Mucosa of descending colon (tissue), 3 donors: ENCODE data around the gene JMJD8. TPM values are rescaled to one million over a fixed set of nuclear protein-coding genes. Genes with fewer than 3 reads are reported as not detected.

ENCODE experiments used
- ATAC-seq: fragments of 200-7000 bp; cut with Tn5 transposase; one replicate; pipeline ENCODE4 v1.9.1; 2020; ENCODE audit warnings: mild to moderate bottlenecking, moderate library complexity
- DNase-seq, 3 donors: peaks; one replicate each; pipeline ENCODE4 v3.0.0-alpha.2; 2020
- H3K36me3 ChIP-seq: fragments of 200-600 bp; one replicate; pipeline ENCODE4 v1.8.0; 2021; ENCODE audit warnings: low read depth, mild to moderate bottlenecking
- H3K4me1 ChIP-seq: fragments of 200-600 bp; one replicate; pipeline ENCODE4 v1.8.0; 2021; ENCODE audit warnings: low read depth, mild to moderate bottlenecking
- H3K4me3 ChIP-seq: fragments of 200-600 bp; one replicate; pipeline ENCODE4 v1.8.0; 2021; ENCODE audit warnings: mild to moderate bottlenecking
- H3K9me3 ChIP-seq: fragments of 200-600 bp; one replicate; pipeline ENCODE4 v1.8.0; 2021; ENCODE audit warnings: mild to moderate bottlenecking
- intact Hi-C, 2 donors: fragments of 100-400 bp; cut with DNase I in 1 of 2; cut with micrococcal nuclease in 1 of 2; formaldehyde crosslinking; loops; one replicate each; pipeline versions ENCODE4 v1.11.0 to v1.11.1; 2022; cut with DNase I, micrococcal nuclease
- total RNA-seq, 3 donors: library from RNA; stranded (reverse); fragmentation: NEBNext Ultra II Directional in 2 of 3; extraction: Animal tissue kit (Norgen Biotek cat#: 25700) in 2 of 3; gene quantifications; one replicate each; pipeline versions ENCODE4 v1.2.1 to v1.2.4, GENCODE V29; 2021 to 2023
- TF ChIP-seq, protein P1 (sequence below): fragments of 200-600 bp; IDR thresholded peaks from one replicate; pipeline ENCODE4 v1.8.0; 2022; ENCODE audit warnings: antibody characterized with exemption, mild to moderate bottlenecking
- donor health status: DM: no; HTN: no; CAD: no; lungs with moderate emphysema.
- donor health status: DM: no; HTN: no; CAD: no.
- donor health status: DM: no; HTN: yes; CAD: no.

JMJD8 gene
- total RNA-seq, 3 donors from 2014 or later, result 39.5 to 60.5 (median 46.9) TPM

DNA sequence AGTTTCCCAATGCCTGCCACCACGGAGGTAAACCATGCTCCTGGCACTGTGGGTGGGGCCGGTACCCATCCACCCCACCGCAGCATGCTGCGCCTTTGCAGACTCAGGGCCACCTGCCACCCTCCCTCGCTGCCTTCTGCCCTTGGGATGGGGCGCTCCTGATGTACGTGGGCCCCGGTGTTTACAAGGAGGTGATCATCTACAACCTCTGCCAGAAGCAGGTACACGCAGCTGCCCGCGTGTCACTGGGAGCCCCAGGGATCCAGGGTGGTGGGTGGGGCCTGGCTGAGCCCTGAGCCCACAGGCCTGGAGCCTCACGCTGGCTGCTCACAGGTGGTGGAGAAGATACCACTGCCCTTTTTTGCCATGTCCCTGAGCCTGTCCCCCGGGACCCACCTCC lies 17.6 kb downstream of the JMJD8 start:
- H3K36me3 ChIP-seq, result peaks cover 7% of the 10 kb centered on the region
- peaks cover 8% of the 10 kb centered on the region for H3K4me1 ChIP-seq
- no peak for ATAC-seq
- peak in 1 of 3 donors; percentile 33 for DNase-seq
- intact Hi-C loops, result loop anchor here (10.0 kb wide), 1 partner anchor 92 kb away; no protein-coding TSS in a partner anchor
- no peak overlapping the region for H3K4me3 ChIP-seq
- TF ChIP-seq, protein P1, sequence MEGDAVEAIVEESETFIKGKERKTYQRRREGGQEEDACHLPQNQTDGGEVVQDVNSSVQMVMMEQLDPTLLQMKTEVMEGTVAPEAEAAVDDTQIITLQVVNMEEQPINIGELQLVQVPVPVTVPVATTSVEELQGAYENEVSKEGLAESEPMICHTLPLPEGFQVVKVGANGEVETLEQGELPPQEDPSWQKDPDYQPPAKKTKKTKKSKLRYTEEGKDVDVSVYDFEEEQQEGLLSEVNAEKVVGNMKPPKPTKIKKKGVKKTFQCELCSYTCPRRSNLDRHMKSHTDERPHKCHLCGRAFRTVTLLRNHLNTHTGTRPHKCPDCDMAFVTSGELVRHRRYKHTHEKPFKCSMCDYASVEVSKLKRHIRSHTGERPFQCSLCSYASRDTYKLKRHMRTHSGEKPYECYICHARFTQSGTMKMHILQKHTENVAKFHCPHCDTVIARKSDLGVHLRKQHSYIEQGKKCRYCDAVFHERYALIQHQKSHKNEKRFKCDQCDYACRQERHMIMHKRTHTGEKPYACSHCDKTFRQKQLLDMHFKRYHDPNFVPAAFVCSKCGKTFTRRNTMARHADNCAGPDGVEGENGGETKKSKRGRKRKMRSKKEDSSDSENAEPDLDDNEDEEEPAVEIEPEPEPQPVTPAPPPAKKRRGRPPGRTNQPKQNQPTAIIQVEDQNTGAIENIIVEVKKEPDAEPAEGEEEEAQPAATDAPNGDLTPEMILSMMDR, result no peak
- H3K9me3 ChIP-seq, result no peaks in the 10 kb centered on the region

DNA sequence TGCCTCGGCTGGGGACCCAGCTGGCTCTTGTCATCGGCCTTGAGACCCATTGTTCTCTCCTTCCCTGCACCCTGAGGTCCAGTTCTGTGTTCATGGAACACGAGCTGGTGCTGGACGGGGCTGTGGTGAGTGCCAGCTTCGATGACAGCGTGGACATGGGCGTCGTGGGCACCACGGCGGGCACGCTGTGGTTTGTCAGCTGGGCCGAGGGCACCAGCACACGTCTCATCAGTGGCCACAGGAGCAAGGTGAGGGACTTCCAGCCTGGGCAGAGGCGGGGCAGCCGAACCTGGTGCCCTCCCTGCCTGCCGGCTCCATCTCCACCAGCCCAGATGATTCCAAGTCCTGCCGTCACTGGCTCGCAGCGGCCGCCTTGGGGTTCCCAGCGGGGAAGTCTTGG lies 21.5 kb downstream of the JMJD8 start:
- H3K4me1 ChIP-seq, result peaks cover 12% of the 10 kb centered on the region

GRCh38 chr16:662095-662494 lies 22.0 kb downstream of the JMJD8 start:
- intact Hi-C loops, result loop anchor here (10.0 kb wide), 1 partner anchor 87 kb away; no protein-coding TSS in a partner anchor
- Histone ChIP-seq H3K4me1 (peaks cover 12% of the 10 kb centered on the region), H3K9me3 (no peaks in the 10 kb centered on the region), H3K36me3 (no peaks in the 10 kb centered on the region), H3K4me3 (no peak overlapping the region)
- no peak for ATAC-seq
- TF ChIP-seq, protein P1, result no peak
- peak in 1 of 3 donors; percentile 35 for DNase-seq

More for the DNA sequence above, 21.5 kb downstream of the JMJD8 start:
- no peak for ATAC-seq
- TF ChIP-seq, protein P1, result no peak
- no peak overlapping the region for H3K4me3 ChIP-seq
- intact Hi-C loops, result loop anchor here (10.0 kb wide), 1 partner anchor 88 kb away; no protein-coding TSS in a partner anchor
- no peaks in the 10 kb centered on the region for H3K36me3 ChIP-seq
- no peak for DNase-seq
- H3K9me3 ChIP-seq, result no peaks in the 10 kb centered on the region

- ATAC-seq (no peak), DNase-seq (no peak)
- Histone ChIP-seq H3K4me1 (peaks cover 12% of the 10 kb centered on the region), H3K36me3 (no peaks in the 10 kb centered on the region), H3K4me3 (no peak overlapping the region), H3K9me3 (no peaks in the 10 kb centered on the region)
- TF ChIP-seq, protein P1, result no peak
- intact Hi-C loops, result loop anchor here (10.0 kb wide), 1 partner anchor 87 kb away; no protein-coding TSS in a partner anchor
These were observed 22.8 kb downstream of the JMJD8 start for GRCh38 chr16:661184-661821.

- TF ChIP-seq, protein P1, result peak; percentile 48
- Histone ChIP-seq H3K36me3 (no peaks in the 10 kb centered on the region), H3K4me3 (no peak overlapping the region), H3K9me3 (no peaks in the 10 kb centered on the region), H3K4me1 (peaks cover 12% of the 10 kb centered on the region)
- intact Hi-C loops, result loop anchor here (10.0 kb wide), 1 partner anchor 86 kb away; no protein-coding TSS in a partner anchor
- DNase-seq (peak; percentile 91 to 93 (median 93)), ATAC-seq (peak; percentile 95)
These were observed 23.5 kb downstream of the JMJD8 start for GRCh38 chr16:660459-661183.
